ENCODE measurements around the gene METAP1D. TPM values are rescaled to one million over a fixed set of nuclear protein-coding genes. Genes with fewer than 3 reads are reported as not detected.

METAP1D gene
- total RNA-seq, 1 experiment from 2014 or later: 15.8 TPM

GRCh38 chr2:172106108-172106961 is 106.6 kb downstream of the METAP1D start:
- BruUV-seq (replicated peaks): no TSS peak
- H3K36me3 ChIP-seq (ENCODE audit: control insufficient read depth in 1 of 2, insufficient read depth in 2 of 2, low read length in 2 of 2): no peaks in the 10 kb centered on the region
- RAD21 ChIA-PET (ENCODE audit: low non-redundant PET in 1 of 2, low total read pairs in 2 of 2, uncharacterized antibody in 2 of 2, unreplicated experiment in 2 of 2): interaction anchor here in 1 of 2 experiments (0.6 kb wide), 1 partner anchor 297 kb away, joined by 3 read pairs; no protein-coding TSS in a partner anchor
- no peak overlapping the region for H2AFZ ChIP-seq (ENCODE audit: low read depth, low read length, poor library complexity, severe bottlenecking)
- H3K27me3 ChIP-seq (ENCODE audit: insufficient read depth, low read length): no peaks in the 10 kb centered on the region
- no peak for TF ChIP-seq ELF1 (IDR thresholded peaks at IDR 0.05; ENCODE audit: borderline replicate concordance, low read depth)
- ATAC-seq (no peak), DNase-seq (ENCODE audit: low read depth, low spot score) (no peak)
- intact Hi-C loops (cut with micrococcal nuclease): no loop called here
- POLR2A ChIA-PET: interaction anchor here (1.1 kb wide), 1 partner anchor 9 kb away, joined by 3 read pairs; no protein-coding TSS in a partner anchor
- H3K9ac ChIP-seq (ENCODE audit: low read length): no peak overlapping the region
- no peak overlapping the region for H3K27ac ChIP-seq (ENCODE audit: low read depth, low read length)
- no peaks in the 10 kb centered on the region for H3K9me2 ChIP-seq (ENCODE audit: insufficient read depth)
- no peak overlapping the region for H3K4me3 ChIP-seq (replicated peaks in 1 of 2; ENCODE audit: low read depth in 1 of 2, low read length in 2 of 2)
- no peaks in the 10 kb centered on the region for H3K9me3 ChIP-seq (ENCODE audit: control insufficient read depth in 1 of 2, insufficient read depth in 1 of 2, low read depth in 1 of 2, low read length in 2 of 2)
- CTCF ChIA-PET: interaction anchor here (1.1 to 2.5 kb wide), 2 partner anchors 294 to 400 kb away, joined by 4 to 6 read pairs; no protein-coding TSS in a partner anchor
- H3K4me1 ChIP-seq (ENCODE audit: control insufficient read depth in 1 of 2, insufficient read depth in 2 of 2, low read length in 2 of 2): peaks cover 18 to 27% of the 10 kb centered on the region in 2 experiments
- no peaks in the 10 kb centered on the region for H3K79me2 ChIP-seq (ENCODE audit: insufficient read depth, low read length)
- H3K4me2 ChIP-seq (ENCODE audit: low read length): no peak overlapping the region
- no peaks in the 10 kb centered on the region for H4K20me1 ChIP-seq (ENCODE audit: insufficient read depth)

GRCh38 chr2:172107690-172108586 is 108.2 kb downstream of the METAP1D start:
- H3K9ac ChIP-seq (ENCODE audit: low read length): no peak overlapping the region
- no peaks in the 10 kb centered on the region for H3K9me2 ChIP-seq (ENCODE audit: insufficient read depth)
- H3K27me3 ChIP-seq (ENCODE audit: insufficient read depth, low read length): no peaks in the 10 kb centered on the region
- POLR2A ChIA-PET: no interaction called here
- H3K4me1 ChIP-seq (ENCODE audit: control insufficient read depth in 1 of 2, insufficient read depth in 2 of 2, low read length in 2 of 2): peaks cover 10 to 14% of the 10 kb centered on the region in 2 experiments
- ATAC-seq (no peak), DNase-seq (ENCODE audit: low read depth, low spot score) (no peak)
- H3K79me2 ChIP-seq (ENCODE audit: insufficient read depth, low read length): no peaks in the 10 kb centered on the region
- no peak overlapping the region for H2AFZ ChIP-seq (ENCODE audit: low read depth, low read length, poor library complexity, severe bottlenecking)
- intact Hi-C loops (cut with micrococcal nuclease): no loop called here
- RAD21 ChIA-PET (ENCODE audit: low non-redundant PET in 1 of 2, low total read pairs in 2 of 2, uncharacterized antibody in 2 of 2, unreplicated experiment in 2 of 2): no interaction called here
- CTCF ChIA-PET: interaction anchor here (0.8 kb wide), 1 partner anchor 8 kb away, joined by 4 read pairs; no protein-coding TSS in a partner anchor
- no peak overlapping the region for H3K4me2 ChIP-seq (ENCODE audit: low read length)
- H3K36me3 ChIP-seq (ENCODE audit: control insufficient read depth in 1 of 2, insufficient read depth in 2 of 2, low read length in 2 of 2): no peaks in the 10 kb centered on the region
- H3K9me3 ChIP-seq (ENCODE audit: control insufficient read depth in 1 of 2, insufficient read depth in 1 of 2, low read depth in 1 of 2, low read length in 2 of 2): no peaks in the 10 kb centered on the region
- BruUV-seq (replicated peaks): no TSS peak
- TF ChIP-seq FOSL1 (IDR thresholded peaks at IDR 0.05; ENCODE audit: low read depth): no peak
- no peak for TF ChIP-seq ZBTB33 (IDR thresholded peaks at IDR 0.05; ENCODE audit: extremely low read depth, insufficient replicate concordance, low read length)
- no peak for TF ChIP-seq SP1 (IDR thresholded peaks at IDR 0.05; ENCODE audit: low read depth)
- TF ChIP-seq TCF7L2 (IDR thresholded peaks at IDR 0.05; ENCODE audit: borderline replicate concordance, extremely low read depth, insufficient read depth, insufficient read length): no peak
- no peak for TF ChIP-seq POLR2AphosphoS5 (IDR thresholded peaks at IDR 0.05; ENCODE audit: low read depth, low read length)
- TF ChIP-seq JUND (IDR thresholded peaks at IDR 0.05): no peak
- no peak for TF ChIP-seq SRF (IDR thresholded peaks at IDR 0.05; ENCODE audit: low read depth)
- no peaks in the 10 kb centered on the region for H4K20me1 ChIP-seq (ENCODE audit: insufficient read depth)
- no peak overlapping the region for H3K27ac ChIP-seq (ENCODE audit: low read depth, low read length)
- H3K4me3 ChIP-seq (replicated peaks in 1 of 2; ENCODE audit: low read depth in 1 of 2, low read length in 2 of 2): no peak overlapping the region

Measured in HCT116 (cell line).